Keratinocyte (primary cell): ENCODE results near the gene SLC7A5. TPM values are rescaled to one million over a fixed set of nuclear protein-coding genes. Genes with fewer than 3 reads are reported as not detected.
A peak's percentile ranks its signal among the peaks of the same experiment; 100 is the strongest.
"Not testable (repeated sequence)": the region's sequence is repeated elsewhere in the genome, so short reads cannot be mapped to it uniquely, and the experiment has no call there.

ENCODE experiments used
- DNase-seq: peaks from one replicate; pipeline ENCODE4 v3.0.0-alpha.2; 2011; ENCODE audit warnings: low read depth, missing footprints, low spot score
- FAIRE-seq: peaks from 2 replicates; lab custom pipeline; 2011; peaks lifted over from hg19 to GRCh38; lab: Jason Lieb, UNC
- H2AFZ ChIP-seq: 2 replicates; pipeline ENCODE4 v1.6.0; 2012; ENCODE audit warnings: low read length, control low read depth, inconsistent platforms; ENCODE audit not compliant: control insufficient read depth
- H3K27ac ChIP-seq: 2 replicates; pipeline ENCODE4 v1.5.1; 2011; ENCODE audit warnings: low read length; ENCODE audit not compliant: control insufficient read depth, insufficient read depth
- H3K27me3 ChIP-seq: 3 replicates; pipeline ENCODE4 v1.6.0; 2011; ENCODE audit warnings: low read length; ENCODE audit not compliant: control insufficient read depth, insufficient read depth; ENCODE audit errors: extremely low read depth
- H3K36me3 ChIP-seq, 2 experiments: 2 replicates in 1 of 2; 3 replicates in 1 of 2; pipeline ENCODE4 v1.5.1; 2011; ENCODE audit warnings: low read length in 2 of 2, mild to moderate bottlenecking in 1 of 2; ENCODE audit not compliant: control insufficient read depth in 2 of 2, insufficient read depth in 2 of 2; ENCODE audit errors: extremely low read depth in 1 of 2
- H3K4me1 ChIP-seq: 3 replicates; pipeline ENCODE4 v1.5.1; 2011; ENCODE audit warnings: low read length; ENCODE audit not compliant: control insufficient read depth, insufficient read depth; ENCODE audit errors: extremely low read depth
- H3K4me2 ChIP-seq: 3 replicates; pipeline ENCODE4 v1.6.0; 2011; ENCODE audit warnings: low read depth, low read length; ENCODE audit not compliant: control insufficient read depth, insufficient read depth; ENCODE audit errors: extremely low read depth
- H3K4me3 ChIP-seq, 3 experiments: fragments of 200-600 bp in 1 of 3; sonication (generic) in 1 of 3; 2 replicates in 2 of 3; 3 replicates in 1 of 3; pipeline ENCODE4 v1.5.1; 2011 to 2016; ENCODE audit warnings: low read length in 3 of 3, mild to moderate bottlenecking in 3 of 3, control low read depth in 2 of 3, inconsistent platforms in 1 of 3, low read depth in 1 of 3, mixed read lengths in 1 of 3, mixed run types in 1 of 3, moderate library complexity in 1 of 3; ENCODE audit not compliant: control insufficient read depth in 2 of 3, insufficient read depth in 2 of 3; ENCODE audit errors: extremely low read depth in 1 of 3
- H3K79me2 ChIP-seq: 2 replicates; pipeline ENCODE4 v1.6.0; 2012; ENCODE audit warnings: low read length; ENCODE audit not compliant: control insufficient read depth, insufficient read depth
- H3K9ac ChIP-seq: 3 replicates; pipeline ENCODE4 v1.6.0; 2011; ENCODE audit warnings: low read length; ENCODE audit not compliant: control insufficient read depth, insufficient read depth; ENCODE audit errors: extremely low read depth
- H3K9me1 ChIP-seq: 3 replicates; pipeline ENCODE4 v1.6.0; 2011; ENCODE audit warnings: low read length; ENCODE audit not compliant: control insufficient read depth, insufficient read depth; ENCODE audit errors: extremely low read depth
- H3K9me3 ChIP-seq: 2 replicates; pipeline ENCODE4 v1.5.1; 2012; ENCODE audit warnings: low read depth, low read length; ENCODE audit not compliant: control insufficient read depth
- H4K20me1 ChIP-seq: 3 replicates; pipeline ENCODE4 v1.6.0; 2011; ENCODE audit warnings: low read length; ENCODE audit not compliant: control insufficient read depth, insufficient read depth; ENCODE audit errors: extremely low read depth
- CTCF ChIP-seq, 3 experiments: IDR thresholded peaks in 1 of 3; conservative IDR thresholded peaks in 1 of 3; optimal IDR thresholded peaks in 1 of 3; 2 replicates in 2 of 3; 3 replicates in 1 of 3; pipeline versions ENCODE3 to v1.5.1; 2011; ENCODE audit warnings: low read length in 3 of 3, mild to moderate bottlenecking in 3 of 3, moderate library complexity in 2 of 3, control low read depth in 1 of 3, inconsistent platforms in 1 of 3; ENCODE audit not compliant: insufficient read depth in 2 of 3; ENCODE audit errors: extremely low read depth in 1 of 3
- EZH2 ChIP-seq: IDR thresholded peaks from one replicate; pipeline ENCODE4 v1.6.1; 2012; ENCODE audit warnings: inconsistent platforms, mild to moderate bottlenecking, low read length, moderate library complexity
- dilution Hi-C: fragments of 300-500 bp; cut with MboI; formaldehyde crosslinking; loops from one replicate; pipeline ENCODE4 v1.7.0; 2020; ENCODE audit warnings: low sequenced_read_pairs; ENCODE audit not compliant: extremely low pct_ligation_motif_present
- polyA plus RNA-seq, 5 experiments: library from polyadenylated mRNA; depleted of rRNA in 3 of 5; stranded (reverse) in 3 of 5; stranded (forward) in 1 of 5; unstranded in 1 of 5; fragments of >200 nt; gene quantifications; 1 replicate in 1 of 5; 2 replicates in 3 of 5; 3 replicates in 1 of 5; pipeline versions ENCODE4 v1.2.1 to v1.2.3, GENCODE V29; 2011 to 2012; ENCODE audit warnings: missing spikeins in 2 of 5, low read depth in 1 of 5, low replicate concordance in 1 of 5

Gene SLC7A5
- polyA plus RNA-seq, 1 donor (not counting 4 experiments of a cell fraction or from before 2014, with no cell fraction given) = 114 TPM

- peaks cover 71% of the 10 kb centered on the region for H4K20me1 ChIP-seq
- peak overlapping the region; percentile 31 for H3K27ac ChIP-seq
These were observed 6.5 kb downstream of the SLC7A5 start for GRCh38 chr16:87862597-87863326.

GRCh38 chr16:87861300-87862099, 7.8 kb downstream of the SLC7A5 start:
- peak overlapping the region; percentile 32 for H3K4me2 ChIP-seq
- DNase-seq, H3K27ac ChIP-seq, H3K4me3 ChIP-seq, FAIRE-seq, H3K9me1 ChIP-seq, H2AFZ ChIP-seq, H3K27me3 ChIP-seq, H3K9ac ChIP-seq, dilution Hi-C loops, H3K9me3 ChIP-seq: not testable (repeated sequence)
- peaks cover 56% of the 10 kb centered on the region for H3K4me1 ChIP-seq
- H4K20me1 ChIP-seq = peaks cover 76% of the 10 kb centered on the region
- peaks cover 9 to 27% of the 10 kb centered on the region in 2 experiments for H3K36me3 ChIP-seq
- H3K79me2 ChIP-seq = peaks cover 95% of the 10 kb centered on the region

More at GRCh38 chr16:87862597-87863326, 6.5 kb downstream of the SLC7A5 start:
- H3K79me2 ChIP-seq = peaks cover 94% of the 10 kb centered on the region
- FAIRE-seq, H2AFZ ChIP-seq, DNase-seq, dilution Hi-C loops, H3K9me1 ChIP-seq, H3K27me3 ChIP-seq, H3K9me3 ChIP-seq: not testable (repeated sequence)
- H3K36me3 ChIP-seq = peaks cover 9 to 26% of the 10 kb centered on the region in 2 experiments
- H3K4me2 ChIP-seq = peak overlapping the region; percentile 71
- H3K4me1 ChIP-seq = peaks cover 44% of the 10 kb centered on the region
- H3K4me3 ChIP-seq = peak overlapping the region in 1 of 3 experiments; percentile 34
- peak overlapping the region; percentile 56 for H3K9ac ChIP-seq

- peaks cover 64% of the 10 kb centered on the region for H3K4me1 ChIP-seq
- DNase-seq = no peak
- no peak overlapping the region for H2AFZ ChIP-seq
- no peak overlapping the region for H3K9ac ChIP-seq
- no peaks in the 10 kb centered on the region for H3K9me1 ChIP-seq
- no peak overlapping the region for H3K4me2 ChIP-seq
- dilution Hi-C loops = no loop called here
- H4K20me1 ChIP-seq = peaks cover 76% of the 10 kb centered on the region
- TF ChIP-seq EZH2 (no peak), CTCF (optimal IDR thresholded peaks at IDR 0.05 in 1 of 3, IDR thresholded peaks at IDR 0.05 in 1 of 3, conservative IDR thresholded peaks at IDR 0.05 in 1 of 3; ENCODE audit: extremely low read depth in 1 of 3, insufficient read depth in 2 of 3, low read length in 3 of 3) (no peak)
- peaks cover 9 to 30% of the 10 kb centered on the region in 2 experiments for H3K36me3 ChIP-seq
- H3K27ac ChIP-seq = peak overlapping the region; percentile 26
- FAIRE-seq = no peak
- H3K27me3 ChIP-seq = no peaks in the 10 kb centered on the region
- H3K9me3 ChIP-seq = no peaks in the 10 kb centered on the region
- peaks cover 96% of the 10 kb centered on the region for H3K79me2 ChIP-seq
- H3K4me3 ChIP-seq = no peak overlapping the region
These were observed 8.6 kb downstream of the SLC7A5 start for GRCh38 chr16:87860553-87861299.
